Pons (tissue), 1 donor: Measurements from ENCODE around the gene TEDC2.
A peak's percentile ranks its signal among the peaks of the same experiment; 100 is the strongest.

Source experiments
- DNase-seq: peaks from one replicate; pipeline ENCODE4 v3.0.0-alpha.2; 2016; ENCODE audit warnings: low spot score

The TEDC2 gene

GRCh38 chr16:2466667-2467527 lies 7.0 kb downstream of the TEDC2 start:
- no peak for DNase-seq

- no peak for DNase-seq
Measured at GRCh38 chr16:2467528-2468232, 7.8 kb downstream of the TEDC2 start.

GRCh38 chr16:2468233-2468724 lies 8.4 kb downstream of the TEDC2 start:
- no peak for DNase-seq

GRCh38 chr16:2468725-2469398 lies 9.0 kb downstream of the TEDC2 start:
- DNase-seq: peak; percentile 59

GRCh38 chr16:2469399-2470233 lies 9.7 kb downstream of the TEDC2 start:
- DNase-seq: no peak

- DNase-seq: no peak
Measured at GRCh38 chr16:2470234-2470601, 10.3 kb downstream of the TEDC2 start.

- DNase-seq: no peak
Measured at GRCh38 chr16:2470603-2471015, 10.7 kb downstream of the TEDC2 start.

- DNase-seq: no peak
Measured at GRCh38 chr16:2471016-2471652, 11.2 kb downstream of the TEDC2 start, which contains the start of gene NTN3. Gene NTN3, plus strand, starts transcription at chr16:2471297. Its CDS starts 405 bp downstream, at chr16:2471702.

GRCh38 chr16:2471653-2472487 lies 12.0 kb downstream of the TEDC2 start:
- no peak for DNase-seq

GRCh38 chr16:2472488-2472864 lies 12.6 kb downstream of the TEDC2 start:
- no peak for DNase-seq

GRCh38 chr16:2472885-2473445 lies 13.1 kb downstream of the TEDC2 start:
- DNase-seq: no peak

GRCh38 chr16:2473446-2473926 lies 13.6 kb downstream of the TEDC2 start:
- no peak for DNase-seq

- DNase-seq: no peak
Measured at GRCh38 chr16:2473999-2474876, 14.3 kb downstream of the TEDC2 start.

- DNase-seq: peak; percentile 69
Measured at GRCh38 chr16:2474877-2475412, 15.0 kb downstream of the TEDC2 start, which contains the start of gene TBC1D24. Gene TBC1D24, plus strand, starts transcription at chr16:2475127. Its CDS starts 21,022 bp downstream, at chr16:2496149.

- no peak for DNase-seq
Measured at GRCh38 chr16:2475413-2476344, 15.8 kb downstream of the TEDC2 start.

GRCh38 chr16:2476345-2476720 lies 16.4 kb downstream of the TEDC2 start:
- DNase-seq: no peak

- no peak for DNase-seq
Measured at GRCh38 chr16:2476741-2477140, 16.8 kb downstream of the TEDC2 start.
